ENCODE data around the gene EDA. TPM values are rescaled to one million over a fixed set of nuclear protein-coding genes. Genes with fewer than 3 reads are reported as not detected.

Gene EDA
- total RNA-seq, 1 donor, result under 0.01 TPM

DNA sequence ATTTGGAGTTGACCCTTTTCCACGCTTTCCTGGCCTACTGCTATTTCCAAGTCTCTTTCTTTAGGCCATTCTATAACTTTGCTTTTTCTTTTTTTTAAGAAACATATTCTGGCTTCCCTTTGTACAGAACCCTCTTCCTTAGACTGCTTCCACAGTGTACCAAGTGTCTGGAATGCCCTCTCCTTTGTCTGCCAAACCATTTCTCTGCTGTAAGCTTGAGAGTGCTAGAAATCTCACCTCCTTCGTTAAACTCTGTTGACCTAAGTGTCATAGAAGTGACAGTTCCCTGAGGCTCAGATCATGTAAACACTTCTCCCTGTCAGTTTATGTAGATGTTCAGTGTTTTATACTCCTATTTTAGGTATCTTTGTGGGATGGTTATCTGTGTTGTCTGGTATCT is 108.4 kb downstream of the EDA start:
- no peak overlapping the region for H2AFZ ChIP-seq (ENCODE audit: low read length)
- no peak overlapping the region for H3K4me3 ChIP-seq (ENCODE audit: insufficient read depth, low read length)
- no peak overlapping the region for H3K4me2 ChIP-seq (ENCODE audit: insufficient read depth, low read length)
- no peaks in the 10 kb centered on the region for H3K79me2 ChIP-seq (ENCODE audit: insufficient read depth, low read length)
- H3K4me1 ChIP-seq (ENCODE audit: insufficient read depth, low read length), result no peaks in the 10 kb centered on the region
- DNase-seq (ENCODE audit: insufficient read length, low spot score, missing footprints), result no peak
- no peak overlapping the region for H3K27ac ChIP-seq (ENCODE audit: low read depth, low read length)
- TF ChIP-seq, protein P1, sequence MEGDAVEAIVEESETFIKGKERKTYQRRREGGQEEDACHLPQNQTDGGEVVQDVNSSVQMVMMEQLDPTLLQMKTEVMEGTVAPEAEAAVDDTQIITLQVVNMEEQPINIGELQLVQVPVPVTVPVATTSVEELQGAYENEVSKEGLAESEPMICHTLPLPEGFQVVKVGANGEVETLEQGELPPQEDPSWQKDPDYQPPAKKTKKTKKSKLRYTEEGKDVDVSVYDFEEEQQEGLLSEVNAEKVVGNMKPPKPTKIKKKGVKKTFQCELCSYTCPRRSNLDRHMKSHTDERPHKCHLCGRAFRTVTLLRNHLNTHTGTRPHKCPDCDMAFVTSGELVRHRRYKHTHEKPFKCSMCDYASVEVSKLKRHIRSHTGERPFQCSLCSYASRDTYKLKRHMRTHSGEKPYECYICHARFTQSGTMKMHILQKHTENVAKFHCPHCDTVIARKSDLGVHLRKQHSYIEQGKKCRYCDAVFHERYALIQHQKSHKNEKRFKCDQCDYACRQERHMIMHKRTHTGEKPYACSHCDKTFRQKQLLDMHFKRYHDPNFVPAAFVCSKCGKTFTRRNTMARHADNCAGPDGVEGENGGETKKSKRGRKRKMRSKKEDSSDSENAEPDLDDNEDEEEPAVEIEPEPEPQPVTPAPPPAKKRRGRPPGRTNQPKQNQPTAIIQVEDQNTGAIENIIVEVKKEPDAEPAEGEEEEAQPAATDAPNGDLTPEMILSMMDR (IDR thresholded peaks at IDR 0.05; ENCODE audit: extremely low read depth, low read depth, low read length), result no peak
- H3K36me3 ChIP-seq (ENCODE audit: insufficient read depth, low read length), result no peaks in the 10 kb centered on the region
- no peaks in the 10 kb centered on the region for H4K20me1 ChIP-seq (ENCODE audit: insufficient read depth, low read length)
- H3K27me3 ChIP-seq (ENCODE audit: insufficient read depth, low read length), result peaks cover 3% of the 10 kb centered on the region
- no peaks in the 10 kb centered on the region for H3K9me3 ChIP-seq (ENCODE audit: low read depth, low read length)

DNA sequence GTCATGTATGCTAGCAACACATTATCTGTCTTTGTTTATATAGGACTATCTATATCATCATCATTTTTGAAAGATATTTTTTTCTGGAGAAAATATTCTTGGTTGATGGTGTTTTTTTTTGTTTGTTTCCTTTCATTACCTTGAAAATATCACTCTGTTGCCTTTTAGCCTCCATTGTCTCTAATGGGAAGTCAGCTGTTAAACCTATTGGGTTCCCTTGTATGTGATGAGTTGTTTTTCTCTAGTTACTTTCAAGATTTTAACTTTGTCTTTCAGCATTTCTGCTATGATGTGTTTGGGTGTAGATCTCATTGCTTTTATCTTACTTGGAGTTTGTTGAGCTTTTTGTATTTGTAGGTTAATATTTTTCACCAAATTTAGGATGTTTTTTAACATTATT is 124.4 kb downstream of the EDA start:
- TF ChIP-seq, protein P1 (IDR thresholded peaks at IDR 0.05; ENCODE audit: extremely low read depth, low read depth, low read length), result no peak
- DNase-seq (ENCODE audit: insufficient read length, low spot score, missing footprints), result no peak
- Histone ChIP-seq H2AFZ (ENCODE audit: low read length) (no peak overlapping the region), H3K4me1 (ENCODE audit: insufficient read depth, low read length) (no peaks in the 10 kb centered on the region), H3K27me3 (ENCODE audit: insufficient read depth, low read length) (no peaks in the 10 kb centered on the region), H3K4me2 (ENCODE audit: insufficient read depth, low read length) (no peak overlapping the region), H4K20me1 (ENCODE audit: insufficient read depth, low read length) (no peaks in the 10 kb centered on the region), H3K27ac (ENCODE audit: low read depth, low read length) (no peak overlapping the region), H3K9me3 (ENCODE audit: low read depth, low read length) (no peaks in the 10 kb centered on the region), H3K36me3 (ENCODE audit: insufficient read depth, low read length) (no peaks in the 10 kb centered on the region), H3K79me2 (ENCODE audit: insufficient read depth, low read length) (no peaks in the 10 kb centered on the region), H3K4me3 (ENCODE audit: insufficient read depth, low read length) (no peak overlapping the region)

DNA sequence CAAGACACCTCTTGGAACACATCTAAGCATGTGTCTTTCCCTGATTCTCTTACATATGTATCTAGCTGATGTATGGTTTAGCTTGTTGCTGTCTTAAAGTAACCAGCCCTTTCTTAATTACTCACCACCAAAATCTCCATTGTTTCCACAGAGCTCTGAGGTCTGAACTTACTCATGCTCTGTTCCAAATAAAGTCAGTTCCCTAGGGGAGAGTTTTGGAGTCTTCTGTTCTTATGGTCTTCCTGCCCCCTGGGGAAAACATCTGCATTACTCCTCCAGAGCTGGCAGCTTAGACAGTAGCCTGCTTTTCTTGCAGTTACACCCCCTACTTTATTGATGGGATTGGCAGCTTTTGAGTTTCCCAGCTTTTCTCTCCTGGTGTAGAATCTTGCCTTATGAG is 125.8 kb downstream of the EDA start:
- Histone ChIP-seq H3K9me3 (ENCODE audit: low read depth, low read length) (no peaks in the 10 kb centered on the region), H3K4me2 (ENCODE audit: insufficient read depth, low read length) (no peak overlapping the region), H3K79me2 (ENCODE audit: insufficient read depth, low read length) (no peaks in the 10 kb centered on the region), H3K4me3 (ENCODE audit: insufficient read depth, low read length) (no peak overlapping the region), H3K27me3 (ENCODE audit: insufficient read depth, low read length) (no peaks in the 10 kb centered on the region), H2AFZ (ENCODE audit: low read length) (no peak overlapping the region), H4K20me1 (ENCODE audit: insufficient read depth, low read length) (no peaks in the 10 kb centered on the region), H3K27ac (ENCODE audit: low read depth, low read length) (no peak overlapping the region), H3K36me3 (ENCODE audit: insufficient read depth, low read length) (no peaks in the 10 kb centered on the region), H3K4me1 (ENCODE audit: insufficient read depth, low read length) (no peaks in the 10 kb centered on the region)
- TF ChIP-seq, protein P1 (IDR thresholded peaks at IDR 0.05; ENCODE audit: extremely low read depth, low read depth, low read length), result no peak
- DNase-seq (ENCODE audit: insufficient read length, low spot score, missing footprints), result no peak

DNA sequence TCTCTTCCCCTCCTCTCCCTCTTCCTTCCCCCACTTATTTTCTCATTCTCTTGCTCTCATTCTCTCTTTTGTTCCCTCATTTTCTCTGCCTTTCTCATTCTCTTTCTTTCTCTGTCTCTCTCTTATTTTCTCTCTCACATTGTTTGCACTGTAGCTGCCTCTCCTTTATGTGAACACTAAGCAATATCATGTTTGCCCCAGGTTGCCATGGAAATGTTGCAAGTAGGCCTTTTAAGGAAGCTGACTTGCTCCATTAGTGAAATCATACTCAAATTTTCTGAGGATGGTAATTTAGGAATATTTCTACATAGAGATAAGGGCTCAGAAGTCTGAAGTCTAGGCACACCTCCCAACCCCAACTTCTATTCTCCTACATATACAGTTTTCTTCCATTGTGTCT is 130.1 kb downstream of the EDA start:
- Histone ChIP-seq H3K4me3 (ENCODE audit: insufficient read depth, low read length) (no peak overlapping the region), H2AFZ (ENCODE audit: low read length) (no peak overlapping the region), H3K27me3 (ENCODE audit: insufficient read depth, low read length) (no peaks in the 10 kb centered on the region), H3K79me2 (ENCODE audit: insufficient read depth, low read length) (no peaks in the 10 kb centered on the region), H4K20me1 (ENCODE audit: insufficient read depth, low read length) (no peaks in the 10 kb centered on the region), H3K36me3 (ENCODE audit: insufficient read depth, low read length) (no peaks in the 10 kb centered on the region), H3K27ac (ENCODE audit: low read depth, low read length) (no peak overlapping the region), H3K9me3 (ENCODE audit: low read depth, low read length) (no peaks in the 10 kb centered on the region), H3K4me1 (ENCODE audit: insufficient read depth, low read length) (no peaks in the 10 kb centered on the region), H3K4me2 (ENCODE audit: insufficient read depth, low read length) (no peak overlapping the region)
- DNase-seq (ENCODE audit: insufficient read length, low spot score, missing footprints), result no peak
- TF ChIP-seq, protein P1 (IDR thresholded peaks at IDR 0.05; ENCODE audit: extremely low read depth, low read depth, low read length), result no peak

Measured in osteoblast (primary cell).